MM.1S (cell line): ENCODE results near the gene TWSG1.

Experiments used
- DNase-seq: peaks from one replicate; pipeline ENCODE4 v3.0.0-alpha.2; 2015
- H2AFZ ChIP-seq: fragments of 300-600 bp; sonication (generic); 2 replicates; pipeline ENCODE4 v1.6.0; 2016; ENCODE audit warnings: antibody characterized with exemption, low read length
- H3F3A ChIP-seq: fragments of 300-600 bp; sonication (generic); 2 replicates; pipeline ENCODE4 v1.6.1; 2016; ENCODE audit warnings: mild to moderate bottlenecking, antibody characterized with exemption, low read length, moderate library complexity, mixed read lengths; ENCODE audit not compliant: insufficient read depth
- H3K27ac ChIP-seq: fragments of 300-600 bp; sonication (generic); 2 replicates; pipeline ENCODE4 v1.5.1; 2016; ENCODE audit warnings: mild to moderate bottlenecking, low read length
- H3K27me3 ChIP-seq: fragments of 300-600 bp; sonication (generic); replicated peaks from 2 replicates; pipeline ENCODE4 v1.6.0; 2016; ENCODE audit warnings: low read length; ENCODE audit not compliant: insufficient read depth
- H3K36me3 ChIP-seq: fragments of 300-600 bp; sonication (generic); replicated peaks from 2 replicates; pipeline ENCODE4 v1.6.1; 2016; ENCODE audit warnings: mild to moderate bottlenecking, low read length, mixed read lengths; ENCODE audit not compliant: insufficient read depth
- H3K4me1 ChIP-seq: fragments of 300-600 bp; sonication (generic); 2 replicates; pipeline ENCODE4 v1.6.1; 2016; ENCODE audit warnings: low read length, mixed read lengths
- H3K4me2 ChIP-seq: fragments of 300-600 bp; sonication (generic); 2 replicates; pipeline ENCODE4 v1.6.0; 2016; ENCODE audit warnings: low read depth, low read length
- H3K4me3 ChIP-seq: fragments of 300-600 bp; sonication (generic); 2 replicates; pipeline ENCODE4 v1.5.1; 2016; ENCODE audit warnings: low read length, mixed read lengths
- H3K79me2 ChIP-seq: fragments of 300-600 bp; sonication (generic); 2 replicates; pipeline ENCODE4 v1.6.1; 2016; ENCODE audit warnings: mixed run types, low read length, mixed read lengths
- H3K9ac ChIP-seq: fragments of 300-600 bp; sonication (generic); 2 replicates; pipeline ENCODE4 v1.6.1; 2016; ENCODE audit warnings: low read length, mixed read lengths
- H3K9me2 ChIP-seq: fragments of 300-600 bp; sonication (generic); replicated peaks from 2 replicates; pipeline ENCODE4 v1.6.1; 2016; ENCODE audit warnings: mild to moderate bottlenecking, low read length, mixed read lengths; ENCODE audit not compliant: insufficient read depth
- H3K9me3 ChIP-seq: fragments of 300-600 bp; sonication (generic); replicated peaks from 2 replicates; pipeline ENCODE4 v1.6.1; 2016; ENCODE audit warnings: mild to moderate bottlenecking, low read length, mixed read lengths; ENCODE audit not compliant: insufficient read depth
- H4K20me1 ChIP-seq: fragments of 300-600 bp; sonication (generic); 2 replicates; pipeline ENCODE4 v1.6.1; 2016; ENCODE audit warnings: mild to moderate bottlenecking, low read length, moderate library complexity, mixed read lengths; ENCODE audit not compliant: insufficient read depth
- EZH2 ChIP-seq: fragments of 300-600 bp; sonication (generic); optimal IDR thresholded peaks from 2 replicates; pipeline ENCODE3; 2017; ENCODE audit warnings: low read depth, mild to moderate bottlenecking, antibody characterized with exemption, low read length, mixed read lengths
- EZH2phosphoT487 ChIP-seq: fragments of 300-600 bp; sonication (generic); IDR thresholded peaks from 2 replicates; pipeline ENCODE4 v1.6.1; 2018; ENCODE audit warnings: antibody characterized with exemption, low read length
- TF ChIP-seq, protein P1 (sequence below): fragments of 300-600 bp; sonication (generic); IDR thresholded peaks from 2 replicates; pipeline ENCODE4 v1.5.1; 2016; ENCODE audit warnings: antibody characterized with exemption, low read length, mixed read lengths

Gene TWSG1

GRCh38 chr18:9293948-9294347 lies 40.6 kb upstream of the TWSG1 start:
- H3K27me3 ChIP-seq, result no peaks in the 10 kb centered on the region
- H2AFZ ChIP-seq, result no peak overlapping the region
- TF ChIP-seq, protein P1, sequence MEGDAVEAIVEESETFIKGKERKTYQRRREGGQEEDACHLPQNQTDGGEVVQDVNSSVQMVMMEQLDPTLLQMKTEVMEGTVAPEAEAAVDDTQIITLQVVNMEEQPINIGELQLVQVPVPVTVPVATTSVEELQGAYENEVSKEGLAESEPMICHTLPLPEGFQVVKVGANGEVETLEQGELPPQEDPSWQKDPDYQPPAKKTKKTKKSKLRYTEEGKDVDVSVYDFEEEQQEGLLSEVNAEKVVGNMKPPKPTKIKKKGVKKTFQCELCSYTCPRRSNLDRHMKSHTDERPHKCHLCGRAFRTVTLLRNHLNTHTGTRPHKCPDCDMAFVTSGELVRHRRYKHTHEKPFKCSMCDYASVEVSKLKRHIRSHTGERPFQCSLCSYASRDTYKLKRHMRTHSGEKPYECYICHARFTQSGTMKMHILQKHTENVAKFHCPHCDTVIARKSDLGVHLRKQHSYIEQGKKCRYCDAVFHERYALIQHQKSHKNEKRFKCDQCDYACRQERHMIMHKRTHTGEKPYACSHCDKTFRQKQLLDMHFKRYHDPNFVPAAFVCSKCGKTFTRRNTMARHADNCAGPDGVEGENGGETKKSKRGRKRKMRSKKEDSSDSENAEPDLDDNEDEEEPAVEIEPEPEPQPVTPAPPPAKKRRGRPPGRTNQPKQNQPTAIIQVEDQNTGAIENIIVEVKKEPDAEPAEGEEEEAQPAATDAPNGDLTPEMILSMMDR, result no peak
- TF ChIP-seq EZH2phosphoT487, result no peak
- no peak for TF ChIP-seq EZH2
- H3K9me3 ChIP-seq, result no peaks in the 10 kb centered on the region
- H3K4me2 ChIP-seq, result no peak overlapping the region
- no peaks in the 10 kb centered on the region for H4K20me1 ChIP-seq
- H3F3A ChIP-seq, result 0 out of 2 replicates have a peak, but pooled peaks cover 3% of the 10 kb centered on the region
- no peaks in the 10 kb centered on the region for H3K4me1 ChIP-seq
- no peak overlapping the region for H3K9ac ChIP-seq
- no peaks in the 10 kb centered on the region for H3K36me3 ChIP-seq
- H3K27ac ChIP-seq, result no peak overlapping the region
- H3K4me3 ChIP-seq, result no peak overlapping the region
- no peak for DNase-seq
- no peaks in the 10 kb centered on the region for H3K79me2 ChIP-seq
- no peaks in the 10 kb centered on the region for H3K9me2 ChIP-seq

GRCh38 chr18:9296233-9297006 lies 38.2 kb upstream of the TWSG1 start:
- no peaks in the 10 kb centered on the region for H3K27me3 ChIP-seq

GRCh38 chr18:9297007-9297393 lies 37.6 kb upstream of the TWSG1 start:
- TF ChIP-seq EZH2phosphoT487 (no peak), EZH2 (no peak)
- TF ChIP-seq, protein P1, result no peak
- no peaks in the 10 kb centered on the region for H3K9me3 ChIP-seq
- no peaks in the 10 kb centered on the region for H3K36me3 ChIP-seq
- H3K27me3 ChIP-seq, result no peaks in the 10 kb centered on the region
- no peak for DNase-seq
- H3K9ac ChIP-seq, result no peak overlapping the region
- no peaks in the 10 kb centered on the region for H3K9me2 ChIP-seq
- no peak overlapping the region for H3K4me2 ChIP-seq
- H3K4me3 ChIP-seq, result no peak overlapping the region
- H3F3A ChIP-seq, result no peaks in the 10 kb centered on the region
- no peak overlapping the region for H2AFZ ChIP-seq
- H3K4me1 ChIP-seq, result no peaks in the 10 kb centered on the region
- no peaks in the 10 kb centered on the region for H3K79me2 ChIP-seq
- no peaks in the 10 kb centered on the region for H4K20me1 ChIP-seq
- no peak overlapping the region for H3K27ac ChIP-seq

More at GRCh38 chr18:9296233-9297006, 38.2 kb upstream of the TWSG1 start:
- Histone ChIP-seq H3K9ac (no peak overlapping the region), H3K36me3 (no peaks in the 10 kb centered on the region), H3K4me1 (no peaks in the 10 kb centered on the region), H2AFZ (no peak overlapping the region), H3K9me2 (no peaks in the 10 kb centered on the region), H3K79me2 (no peaks in the 10 kb centered on the region), H3K4me3 (no peak overlapping the region), H3F3A (no peaks in the 10 kb centered on the region), H3K4me2 (no peak overlapping the region), H4K20me1 (no peaks in the 10 kb centered on the region), H3K27ac (no peak overlapping the region), H3K9me3 (no peaks in the 10 kb centered on the region)
- DNase-seq, result no peak
- no peak for TF ChIP-seq EZH2phosphoT487
- TF ChIP-seq EZH2, result no peak
- TF ChIP-seq, protein P1, result no peak
